ENCODE results near the gene C16orf96. TPM values are rescaled to one million over a fixed set of nuclear protein-coding genes. Genes with fewer than 3 reads are reported as not detected.

The C16orf96 gene
- 0.02 to 0.03 TPM in 2 of 5 replicates, not detected in the others for total RNA-seq (2022; extraction: Qiagen RNA extraction)

DNA sequence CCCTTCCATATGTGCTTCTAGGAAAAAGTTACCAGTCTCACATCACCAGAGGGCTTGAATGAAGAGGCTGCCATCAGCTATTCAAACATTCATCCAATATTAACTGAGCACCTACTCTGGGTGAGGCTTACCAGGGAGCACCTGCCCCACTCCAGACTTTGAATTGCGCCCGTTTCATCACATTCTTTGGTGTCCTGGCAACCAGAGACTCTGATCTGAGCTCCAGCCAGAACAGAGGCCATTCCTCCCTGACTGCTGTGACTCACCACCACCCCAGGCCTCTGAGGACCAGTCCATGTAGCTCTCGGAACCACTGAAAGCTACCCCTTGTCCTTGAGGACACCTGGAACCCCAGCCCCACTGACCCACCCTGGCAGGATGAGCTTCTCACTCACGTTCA, at the start of gene C16orf96:
C16orf96 (plus strand) TSS at position 229 of the 400 bp plus-strand sequence; CDS start at position 379, 150 bp downstream.

GRCh38 chr16:4538350-4539235, 17.5 kb upstream of the C16orf96 start, which contains the start of gene CDIP1:
Gene CDIP1 (minus strand): TSS chr16:4538773. CDS start chr16:4514130, 24,643 bp downstream.

DNA sequence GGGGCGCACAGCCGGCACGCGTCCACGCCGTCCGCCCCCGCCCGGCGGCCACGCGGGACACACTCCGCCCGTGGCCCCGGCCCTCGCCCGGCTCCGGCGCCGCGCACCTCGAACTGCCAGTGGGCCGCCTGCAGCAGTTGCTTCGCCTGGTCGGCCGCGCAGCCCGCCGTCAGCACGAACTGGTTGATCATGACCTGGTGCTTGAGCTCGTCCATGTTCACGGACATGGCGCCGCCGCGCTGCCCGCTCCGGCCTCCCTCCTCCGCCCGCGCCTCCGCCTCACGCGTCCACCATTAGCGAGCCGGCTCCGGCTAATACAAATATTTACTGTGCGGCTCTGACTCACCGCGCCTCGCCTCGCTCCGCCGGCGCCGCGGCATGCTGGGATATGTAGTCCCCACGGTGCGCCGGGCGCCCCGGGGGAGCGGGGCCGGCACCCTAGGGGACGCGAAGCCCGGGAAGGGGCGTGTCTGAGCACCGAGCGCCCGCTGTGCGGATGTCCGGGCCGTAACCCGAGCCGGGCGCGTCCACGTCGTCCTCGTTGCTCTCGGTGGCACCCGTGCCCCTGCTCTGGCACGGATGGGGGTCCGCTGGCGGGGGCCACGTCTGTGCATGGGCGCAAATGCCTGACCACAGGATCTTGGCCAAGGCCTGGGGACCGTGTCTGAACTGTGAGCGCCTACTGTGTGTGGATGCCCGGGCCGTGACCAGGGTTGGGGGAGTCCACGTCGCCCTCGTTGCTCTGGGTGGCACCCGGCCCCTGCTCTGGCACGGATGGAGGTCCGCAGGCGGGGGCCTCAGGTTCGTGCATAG, 58.6 kb downstream of the C16orf96 start, which contains the start of gene UBALD1:
UBALD1 (minus strand) TSS at position 318 of the 813 bp plus-strand sequence; CDS start at position 227, 91 bp downstream.

GRCh38 chr16:4624015-4624826, 68.1 kb downstream of the C16orf96 start, which contains the start of gene MGRN1:
Gene MGRN1 (plus strand): TSS chr16:4624826. CDS start chr16:4624961, 135 bp downstream.

Other genes with a start within 250 kb of the C16orf96 start
- 22.3 to 35.4 TPM (median 32.7 TPM) in 5 replicates for gene GLIS2, start 240.3 kb upstream of the C16orf96 start, total RNA-seq (2022; extraction: Qiagen RNA extraction)
- 54.4 to 80.6 TPM (median 78.0 TPM) in 5 replicates for gene PAM16, start 205.0 kb upstream of the C16orf96 start, total RNA-seq (2022; extraction: Qiagen RNA extraction)
- gene VASN, start 184.5 kb upstream of the C16orf96 start, total RNA-seq (2022; extraction: Qiagen RNA extraction) = 4.2 to 8.5 TPM (median 7.4 TPM) in 5 replicates
- gene CORO7, start 139.7 kb upstream of the C16orf96 start, total RNA-seq (2022; extraction: Qiagen RNA extraction) = 10.3 to 19.8 TPM (median 17.0 TPM) in 5 replicates
- gene DNAJA3, start 130.5 kb upstream of the C16orf96 start, total RNA-seq (2022; extraction: Qiagen RNA extraction) = 63.6 to 75.3 TPM (median 72.1 TPM) in 5 replicates
- 39.4 to 48.9 TPM (median 46.3 TPM) in 5 replicates for gene NMRAL1, start 81.7 kb upstream of the C16orf96 start, total RNA-seq (2022; extraction: Qiagen RNA extraction)
- gene HMOX2, start 79.9 kb upstream of the C16orf96 start, total RNA-seq (2022; extraction: Qiagen RNA extraction) = 54.2 to 61.9 TPM (median 58.0 TPM) in 5 replicates
- 11.0 to 13.8 TPM (median 11.9 TPM) in 5 replicates for gene CDIP1, start 17.6 kb upstream of the C16orf96 start, total RNA-seq (2022; extraction: Qiagen RNA extraction)
- 34.5 to 67.4 TPM (median 61.1 TPM) in 5 replicates for gene UBALD1, start 58.5 kb downstream of the C16orf96 start, total RNA-seq (2022; extraction: Qiagen RNA extraction)
- 35.8 to 41.3 TPM (median 40.5 TPM) in 5 replicates for gene MGRN1, start 68.5 kb downstream of the C16orf96 start, total RNA-seq (2022; extraction: Qiagen RNA extraction)
- gene NUDT16L1, start 137.2 kb downstream of the C16orf96 start, total RNA-seq (2022; extraction: Qiagen RNA extraction) = 14.9 to 26.8 TPM (median 25.8 TPM) in 5 replicates
- 20.5 to 28.5 TPM (median 27.7 TPM) in 5 replicates for gene ANKS3, start 177.9 kb downstream of the C16orf96 start, total RNA-seq (2022; extraction: Qiagen RNA extraction)
- gene DNAAF8, start 178.2 kb downstream of the C16orf96 start, total RNA-seq (2022; extraction: Qiagen RNA extraction) = 1.0 to 1.8 TPM (median 1.2 TPM) in 5 replicates
- 6.8 to 10.3 TPM (median 8.7 TPM) in 5 replicates for gene ZNF500, start 210.8 kb downstream of the C16orf96 start, total RNA-seq (2022; extraction: Qiagen RNA extraction)
- 0.16 TPM in 1 of 5 replicates, not detected in the others for gene SEPTIN12, start 232.0 kb downstream of the C16orf96 start, total RNA-seq (2022; extraction: Qiagen RNA extraction)
- gene SMIM22, start 239.0 kb downstream of the C16orf96 start, total RNA-seq (2022; extraction: Qiagen RNA extraction) = not detected in 5 replicates
- gene ROGDI, start 246.3 kb downstream of the C16orf96 start, total RNA-seq (2022; extraction: Qiagen RNA extraction) = 8.7 to 16.3 TPM (median 15.1 TPM) in 5 replicates

All from A549 treated with CORT108297 at 1 μM for 4 hours (cell line).